ENCODE data around the gene PGM1.
"Not testable (repeated sequence)": the region's sequence is repeated elsewhere in the genome, so short reads cannot be mapped to it uniquely, and the experiment has no call there.

Gene PGM1

DNA sequence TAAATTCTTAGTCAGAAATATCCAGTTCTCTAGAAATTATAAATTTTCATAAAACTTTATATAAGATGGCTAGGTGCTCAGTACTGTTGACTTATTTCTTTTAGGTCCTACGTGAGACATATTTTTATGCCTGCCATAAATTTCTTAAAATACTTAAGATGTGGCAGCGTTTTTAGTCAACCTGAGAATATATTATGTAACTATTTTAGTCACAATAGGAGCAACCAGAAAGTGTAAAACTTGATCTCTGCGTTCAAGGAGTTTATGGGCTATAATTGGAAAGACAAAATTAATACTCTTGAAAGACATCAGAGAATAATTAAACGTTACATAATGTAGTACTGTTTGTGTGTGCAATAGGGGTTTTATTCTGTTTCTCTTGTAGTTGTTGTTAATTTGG is 24.1 kb upstream of the PGM1 start:
- no peak overlapping the region for H3K4me3 ChIP-seq
- H3K9ac ChIP-seq, result no peak overlapping the region
- no peaks in the 10 kb centered on the region for H3K4me1 ChIP-seq
- H3K9me3 ChIP-seq (replicated peaks in 1 of 11), result peaks cover 0 to 12% (median 6%) of the 10 kb centered on the region in 11 experiments; a peak in 6 of 22 replicates
- no peak for TF ChIP-seq Cebpa-rat (IDR thresholded peaks at IDR 0.05)
- no peak overlapping the region for H3K27ac ChIP-seq
- H3K4me2 ChIP-seq, result no peak overlapping the region
- H3K27me3 ChIP-seq, result no peaks in the 10 kb centered on the region
- H3K36me3 ChIP-seq, result peaks cover 0 to 20% (median 9%) of the 10 kb centered on the region in 11 experiments; a peak in 10 of 22 replicates
- no peaks in the 10 kb centered on the region for H4K20me1 ChIP-seq

DNA sequence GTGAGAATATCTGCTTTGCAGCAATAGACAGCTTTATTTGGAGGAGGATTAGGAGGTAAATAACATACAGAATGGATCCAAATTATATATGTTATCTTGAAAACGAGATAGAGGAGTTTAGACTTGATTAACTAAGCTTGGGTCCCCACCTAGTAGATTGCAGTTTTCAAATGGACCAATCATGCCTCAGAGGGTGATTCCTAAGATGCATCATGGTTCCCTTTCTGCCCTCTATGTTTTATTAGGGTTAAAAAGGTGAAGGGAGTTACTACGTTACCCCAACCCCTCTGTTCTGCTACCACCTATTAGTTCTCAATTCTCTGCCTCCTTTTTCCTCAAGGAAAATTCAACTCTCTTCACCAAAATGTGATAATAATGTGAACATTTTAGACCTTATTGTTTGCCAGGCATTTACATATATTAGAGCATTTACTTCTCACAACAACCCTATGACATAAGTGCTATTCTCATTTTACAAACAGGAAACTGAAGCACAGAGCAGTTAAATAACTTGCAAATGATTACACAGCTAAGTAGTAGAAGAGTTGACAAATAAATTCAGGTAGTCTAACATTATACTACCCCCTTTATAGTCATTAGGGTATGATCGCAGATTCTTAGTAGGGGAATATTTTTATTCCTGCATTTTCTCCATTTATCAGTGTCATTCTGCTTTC is 23.4 kb upstream of the PGM1 start:
- Histone ChIP-seq H3K27ac (no peak overlapping the region), H3K4me2 (no peak overlapping the region), H4K20me1 (no peaks in the 10 kb centered on the region), H3K36me3 (peaks cover 0 to 15% (median 2%) of the 10 kb centered on the region in 11 experiments; a peak in 10 of 22 replicates), H3K9ac (no peak overlapping the region), H3K27me3 (no peaks in the 10 kb centered on the region), H3K4me1 (no peaks in the 10 kb centered on the region), H3K9me3 (replicated peaks in 1 of 11) (peaks cover 0 to 7% (median under 1%) of the 10 kb centered on the region in 11 experiments; a peak in 4 of 22 replicates), H3K4me3 (no peak overlapping the region)
- no peak for TF ChIP-seq Cebpa-rat (IDR thresholded peaks at IDR 0.05)

- not testable (repeated sequence) for H3K4me2 ChIP-seq; H4K20me1 ChIP-seq; H3K9me3 ChIP-seq (replicated peaks in 1 of 11); H3K9ac ChIP-seq; H3K4me3 ChIP-seq; H3K4me1 ChIP-seq; H3K27me3 ChIP-seq; H3K36me3 ChIP-seq; H3K27ac ChIP-seq
These were observed 20.5 kb upstream of the PGM1 start for GRCh38 chr1:63572686-63573085.

- not testable (repeated sequence) for H3K4me3 ChIP-seq; H3K4me1 ChIP-seq; H3K9me3 ChIP-seq (replicated peaks in 1 of 11); H3K9ac ChIP-seq; H4K20me1 ChIP-seq; H3K27me3 ChIP-seq; H3K36me3 ChIP-seq; H3K4me2 ChIP-seq; H3K27ac ChIP-seq
These were observed 18.9 kb upstream of the PGM1 start for GRCh38 chr1:63574203-63574796.

- no peak overlapping the region for H3K9ac ChIP-seq
- no peak overlapping the region for H3K4me3 ChIP-seq
- no peak for TF ChIP-seq Cebpa-rat (IDR thresholded peaks at IDR 0.05)
- H4K20me1 ChIP-seq, result no peaks in the 10 kb centered on the region
- no peaks in the 10 kb centered on the region; a peak in 1 of 22 replicates for H3K36me3 ChIP-seq
- peaks cover 0 to 6% (median 1%) of the 10 kb centered on the region in 11 experiments; a peak in 8 of 22 replicates for H3K9me3 ChIP-seq (replicated peaks in 1 of 11)
- no peak overlapping the region for H3K27ac ChIP-seq
- no peaks in the 10 kb centered on the region for H3K4me1 ChIP-seq
- H3K4me2 ChIP-seq, result no peak overlapping the region
- no peaks in the 10 kb centered on the region for H3K27me3 ChIP-seq
These were observed 17.8 kb upstream of the PGM1 start for GRCh38 chr1:63575340-63575826.

DNA sequence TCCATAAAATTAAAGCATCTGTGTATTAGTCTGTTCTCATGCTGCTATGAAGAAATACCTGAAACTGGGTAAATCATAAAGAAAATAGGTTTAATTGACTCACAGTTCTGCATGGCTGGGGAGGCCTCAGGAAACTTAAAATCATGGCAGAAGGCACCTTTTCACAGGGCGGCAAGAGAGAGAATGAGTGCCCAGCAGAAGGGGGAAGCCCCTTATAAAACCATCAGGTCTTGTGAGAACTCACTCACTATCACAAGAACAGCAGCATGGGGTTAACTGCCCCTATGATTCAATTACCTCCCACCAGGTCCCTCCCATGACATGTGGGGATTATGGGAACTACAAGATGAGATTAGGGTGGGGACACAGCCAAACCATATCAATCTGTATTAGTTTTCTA is 6.9 kb upstream of the PGM1 start:
- not testable (repeated sequence) for H3K9ac ChIP-seq, H3K4me2 ChIP-seq, H3K4me3 ChIP-seq, H3K27me3 ChIP-seq, H3K27ac ChIP-seq, H4K20me1 ChIP-seq, H3K4me1 ChIP-seq
- Histone ChIP-seq H3K36me3 (peaks cover 0 to 30% (median 13%) of the 10 kb centered on the region in 11 experiments; a peak in 10 of 22 replicates), H3K9me3 (replicated peaks in 1 of 11) (peaks cover 22 to 29% (median 22%) of the 10 kb centered on the region in 11 experiments)

DNA sequence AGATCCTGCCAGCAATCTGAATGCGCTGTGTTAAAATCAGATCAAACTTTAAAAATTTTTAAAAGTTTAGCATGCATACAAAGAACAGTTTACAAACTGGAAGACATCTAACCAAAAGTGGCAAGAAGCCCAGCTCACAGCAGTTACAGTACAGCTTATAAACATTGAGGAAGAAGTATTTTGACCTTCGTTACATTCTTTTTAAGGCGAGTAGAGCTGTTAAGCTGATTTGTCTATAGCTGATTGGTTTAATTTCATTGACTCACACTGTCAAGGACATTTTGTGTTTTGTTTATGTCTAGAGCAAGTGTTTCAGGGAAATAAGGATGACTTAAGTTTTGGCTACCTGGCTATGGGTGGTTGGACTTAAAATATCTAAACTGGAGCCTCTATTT is 3.0 kb upstream of the PGM1 start:
- Histone ChIP-seq H3K27me3 (no peaks in the 10 kb centered on the region), H3K4me2 (no peak overlapping the region), H3K4me1 (peaks cover 10 to 24% (median 18%) of the 10 kb centered on the region in 10 experiments; a peak in 19 of 20 replicates), H3K4me3 (no peak overlapping the region), H4K20me1 (no peaks in the 10 kb centered on the region), H3K9ac (no peak overlapping the region), H3K27ac (no peak overlapping the region), H3K36me3 (peaks cover 0 to 9% (median 0%) of the 10 kb centered on the region in 11 experiments; a peak in 5 of 22 replicates), H3K9me3 (replicated peaks in 1 of 11) (0 out of 22 replicates have a peak, but pooled peaks cover 0 to 5% (median 0%) of the 10 kb centered on the region in 11 experiments)
- no peak for TF ChIP-seq Cebpa-rat (IDR thresholded peaks at IDR 0.05)

DNA sequence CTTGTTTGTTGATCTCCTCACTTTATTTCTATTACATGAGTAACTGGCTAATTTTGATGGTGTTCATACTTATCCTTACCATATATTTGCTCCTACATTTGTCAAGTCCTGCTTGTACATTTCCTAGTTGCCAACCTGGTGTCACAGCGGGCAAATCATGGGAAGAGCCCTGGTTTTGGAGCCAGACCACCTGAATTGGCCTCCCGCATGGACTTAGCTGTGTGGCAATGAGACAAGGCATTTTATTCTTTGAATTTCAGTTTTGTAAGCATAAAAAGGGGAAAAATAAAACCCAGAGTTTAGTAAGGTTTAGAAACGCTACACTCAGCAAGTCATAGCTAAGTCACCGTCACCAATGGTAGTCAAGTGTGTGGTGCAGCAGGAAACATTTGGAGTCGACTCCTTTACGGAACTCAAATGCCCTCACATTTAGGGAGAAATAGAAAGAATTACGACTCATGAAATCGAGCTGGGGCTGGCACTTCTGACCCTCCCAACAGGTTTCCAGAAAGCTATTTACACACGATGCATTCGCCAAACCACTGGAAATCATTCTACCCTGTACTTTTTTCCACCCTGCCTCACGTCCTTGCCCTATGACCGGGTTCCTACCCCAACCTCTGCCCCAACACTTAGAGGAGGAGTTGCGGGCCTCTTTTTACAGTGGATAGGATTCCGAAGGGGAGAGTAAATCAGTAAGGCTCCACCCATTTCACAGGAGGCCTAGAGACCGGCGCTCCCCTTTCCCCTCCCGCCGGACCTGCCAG is 492 bp upstream of the PGM1 start:
- H3K9ac ChIP-seq, result peak overlapping the region; percentile 89 to 98 (median 94)
- H3K27me3 ChIP-seq, result no peaks in the 10 kb centered on the region
- H3K4me2 ChIP-seq, result peak overlapping the region; percentile 76 to 92 (median 85)
- TF ChIP-seq Cebpa-rat (IDR thresholded peaks at IDR 0.05), result no peak
- H3K4me1 ChIP-seq, result peaks cover 10 to 24% (median 19%) of the 10 kb centered on the region in 10 experiments; a peak in 19 of 20 replicates
- H3K27ac ChIP-seq, result peak overlapping the region; percentile 82 to 98 (median 94)
- no peaks in the 10 kb centered on the region for H4K20me1 ChIP-seq
- no peaks in the 10 kb centered on the region for H3K9me3 ChIP-seq (replicated peaks in 1 of 11)
- peaks cover 0 to 4% (median 0%) of the 10 kb centered on the region in 11 experiments; a peak in 4 of 22 replicates for H3K36me3 ChIP-seq
- H3K4me3 ChIP-seq, result peak overlapping the region; percentile 73 to 93 (median 84)
